ENCODE results near the gene MTFR1L. TPM values are rescaled to one million over a fixed set of nuclear protein-coding genes. Genes with fewer than 3 reads are reported as not detected.
A peak's percentile ranks its signal among the peaks of the same experiment; 100 is the strongest.

MTFR1L gene
- total RNA-seq, 2 experiments from 2014 or later, result 35.3 to 43.4 TPM

- peaks cover 8% of the 10 kb centered on the region for H3K36me3 ChIP-seq (ENCODE audit: insufficient read depth, low read length)
- ChIA-PET CTCF (ENCODE audit: unreplicated experiment) (interaction anchor here (1.2 kb wide), 1 partner anchor 10 kb away, joined by 3 read pairs; no protein-coding TSS in a partner anchor), POLR2A (interaction anchor here (1.1 to 2.0 kb wide), 2 partner anchors 23 to 176 kb away, joined by 6 read pairs; partner anchors contain the start of gene PAFAH2)
- H3K4me3 ChIP-seq (ENCODE audit: low read depth, low read length, poor library complexity, severe bottlenecking), result peak overlapping the region; percentile 84
- H2AFZ ChIP-seq (ENCODE audit: low read length), result no peak overlapping the region
- no peaks in the 10 kb centered on the region for H4K20me1 ChIP-seq (ENCODE audit: insufficient read depth, low read length)
- no peak for TF ChIP-seq EZH2phosphoT487 (IDR thresholded peaks at IDR 0.05; ENCODE audit: borderline replicate concordance, low read depth, low read length)
- no peak for TF ChIP-seq CTCF (conservative IDR thresholded peaks at IDR 0.05; ENCODE audit: low read length)
- no peak for DNase-seq (ENCODE audit: low spot score)
- peak overlapping the region; percentile 87 for H3K27ac ChIP-seq (ENCODE audit: low read depth, low read length, poor library complexity, severe bottlenecking)
- no peaks in the 10 kb centered on the region for H3K9me3 ChIP-seq (ENCODE audit: low read length)
- no peaks in the 10 kb centered on the region for H3K9me2 ChIP-seq (ENCODE audit: insufficient read depth, low read length)
- no TSS peak for BruUV-seq (replicated peaks)
- intact Hi-C loops (cut with micrococcal nuclease; ENCODE audit: unreplicated experiment), result loop anchor here (2.0 to 10.0 kb wide), 2 partner anchors 177 to 577 kb away; partner anchors contain the start of genes PAFAH2 and RSRP1
- peak overlapping the region; percentile 74 for H3K4me2 ChIP-seq (ENCODE audit: low read length)
- peaks cover 12% of the 10 kb centered on the region; the same call in 1 of the 2 replicates for H3K79me2 ChIP-seq (ENCODE audit: insufficient read depth, low read depth, low read length)
- H3K4me1 ChIP-seq (ENCODE audit: insufficient read depth, low read length, poor library complexity, severe bottlenecking), result peaks cover 30% of the 10 kb centered on the region
These were observed 1.9 kb downstream of the MTFR1L start for GRCh38 chr1:25821630-25822091.

- Histone ChIP-seq H3K4me2 (ENCODE audit: low read length) (no peak overlapping the region), H3K79me2 (ENCODE audit: insufficient read depth, low read depth, low read length) (peaks cover 12% of the 10 kb centered on the region; the same call in 1 of the 2 replicates), H3K27ac (ENCODE audit: low read depth, low read length, poor library complexity, severe bottlenecking) (no peak overlapping the region), H3K4me1 (ENCODE audit: insufficient read depth, low read length, poor library complexity, severe bottlenecking) (peaks cover 12% of the 10 kb centered on the region), H3K9me2 (ENCODE audit: insufficient read depth, low read length) (no peaks in the 10 kb centered on the region), H3K9me3 (ENCODE audit: low read length) (no peaks in the 10 kb centered on the region), H3K4me3 (ENCODE audit: low read depth, low read length, poor library complexity, severe bottlenecking) (no peak overlapping the region), H3K36me3 (ENCODE audit: insufficient read depth, low read length) (peaks cover 44% of the 10 kb centered on the region), H4K20me1 (ENCODE audit: insufficient read depth, low read length) (no peaks in the 10 kb centered on the region), H2AFZ (ENCODE audit: low read length) (no peak overlapping the region)
- ChIA-PET CTCF (ENCODE audit: unreplicated experiment) (no interaction called here), POLR2A (interaction anchor here (1.1 kb wide), 1 partner anchor 20 kb away, joined by 3 read pairs; no protein-coding TSS in a partner anchor)
- DNase-seq (ENCODE audit: low spot score), result no peak
- no peak for TF ChIP-seq CTCF (conservative IDR thresholded peaks at IDR 0.05; ENCODE audit: low read length)
- no peak for TF ChIP-seq EZH2phosphoT487 (IDR thresholded peaks at IDR 0.05; ENCODE audit: borderline replicate concordance, low read depth, low read length)
- intact Hi-C loops (cut with micrococcal nuclease; ENCODE audit: unreplicated experiment), result loop anchor here (10.0 kb wide), 1 partner anchor 581 kb away; the partner anchor contains the start of gene RSRP1
- no TSS peak for BruUV-seq (replicated peaks)
These were observed 5.9 kb downstream of the MTFR1L start for GRCh38 chr1:25825605-25826004.

- intact Hi-C loops (cut with micrococcal nuclease; ENCODE audit: unreplicated experiment), result loop anchor here (10.0 kb wide), 1 partner anchor 582 kb away; the partner anchor contains the start of gene RSRP1
- Histone ChIP-seq H3K79me2 (ENCODE audit: insufficient read depth, low read depth, low read length) (peaks cover 6% of the 10 kb centered on the region; the same call in 1 of the 2 replicates), H3K27ac (ENCODE audit: low read depth, low read length, poor library complexity, severe bottlenecking) (no peak overlapping the region), H3K36me3 (ENCODE audit: insufficient read depth, low read length) (peaks cover 53% of the 10 kb centered on the region), H3K4me3 (ENCODE audit: low read depth, low read length, poor library complexity, severe bottlenecking) (no peak overlapping the region), H3K9me3 (ENCODE audit: low read length) (no peaks in the 10 kb centered on the region), H3K4me1 (ENCODE audit: insufficient read depth, low read length, poor library complexity, severe bottlenecking) (peaks cover 6% of the 10 kb centered on the region), H3K4me2 (ENCODE audit: low read length) (no peak overlapping the region), H3K9me2 (ENCODE audit: insufficient read depth, low read length) (no peaks in the 10 kb centered on the region), H2AFZ (ENCODE audit: low read length) (no peak overlapping the region), H4K20me1 (ENCODE audit: insufficient read depth, low read length) (no peaks in the 10 kb centered on the region)
- ChIA-PET CTCF (ENCODE audit: unreplicated experiment) (no interaction called here), POLR2A (no interaction called here)
- DNase-seq (ENCODE audit: low spot score), result no peak
- TF ChIP-seq CTCF (conservative IDR thresholded peaks at IDR 0.05; ENCODE audit: low read length), result no peak
- TF ChIP-seq EZH2phosphoT487 (IDR thresholded peaks at IDR 0.05; ENCODE audit: borderline replicate concordance, low read depth, low read length), result no peak
- BruUV-seq (replicated peaks), result no TSS peak
These were observed 6.8 kb downstream of the MTFR1L start for GRCh38 chr1:25826571-25826970.

Data from OCI-LY7 (cell line).